ENCODE measurements around the gene FBXO31.

DNA sequence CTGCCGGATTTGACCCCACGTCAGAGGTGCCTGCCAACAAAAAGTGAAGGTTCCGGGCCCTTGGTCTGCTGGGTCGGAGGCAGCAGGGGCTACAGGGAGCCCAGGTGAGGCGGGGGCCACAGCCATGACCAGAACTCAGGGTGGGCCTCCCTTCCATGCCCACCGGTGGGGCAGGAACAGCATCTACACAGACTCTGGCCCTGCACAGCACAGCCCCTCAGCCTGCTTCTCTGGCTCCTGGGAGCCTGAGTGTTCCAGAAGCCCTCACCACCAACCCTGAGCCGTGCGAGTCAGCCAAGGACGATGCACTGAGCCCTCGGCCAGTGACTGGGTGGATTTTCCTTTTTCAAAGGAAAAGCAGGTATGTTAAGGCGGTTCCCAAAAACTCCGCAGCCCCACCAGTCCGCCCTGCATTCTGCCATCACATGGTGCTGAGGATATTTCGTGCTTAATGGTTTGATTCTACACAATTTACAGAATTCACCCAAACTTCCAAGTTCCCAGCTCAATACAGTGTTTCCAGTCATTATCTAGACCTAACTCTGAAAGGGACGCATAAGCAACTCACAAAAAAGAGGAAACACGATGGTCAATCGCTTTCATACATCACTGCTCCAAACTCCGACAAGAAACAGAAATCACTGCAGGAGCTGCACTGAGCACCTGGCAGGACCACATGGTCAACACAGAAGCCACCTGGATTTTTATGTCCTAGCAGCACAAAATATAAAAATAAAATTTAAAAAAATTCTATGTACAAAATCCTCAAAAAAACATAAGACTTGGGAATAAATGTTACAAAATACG is 46.9 kb downstream of the FBXO31 start:
- no peak for TF ChIP-seq CEBPB (IDR thresholded peaks at IDR 0.05; ENCODE audit: low read depth, low read length)
- TF ChIP-seq TAF1 (IDR thresholded peaks at IDR 0.05; ENCODE audit: low read depth, low read length), result no peak
- no peak for TF ChIP-seq YY1 (IDR thresholded peaks at IDR 0.05; ENCODE audit: low read depth, low read length)
- TF ChIP-seq POLR2A (IDR thresholded peaks at IDR 0.05; ENCODE audit: control extremely low read depth in 1 of 2, low read depth in 2 of 2, low read length in 2 of 2), result no peak
- TF ChIP-seq CTCF (IDR thresholded peaks at IDR 0.05; ENCODE audit: control extremely low read depth in 1 of 3, insufficient read depth in 1 of 3, low read depth in 1 of 3, low read length in 3 of 3), result no peak
- TF ChIP-seq EP300 (IDR thresholded peaks at IDR 0.05; ENCODE audit: borderline replicate concordance in 1 of 2, low read depth in 2 of 2, low read length in 2 of 2), result no peak
- TF ChIP-seq ATF3 (IDR thresholded peaks at IDR 0.05; ENCODE audit: insufficient read depth, low read depth, low read length), result no peak
- TF ChIP-seq JUND (IDR thresholded peaks at IDR 0.05; ENCODE audit: low read length), result no peak
- TF ChIP-seq RAD21 (IDR thresholded peaks at IDR 0.05 in 1 of 2, conservative IDR thresholded peaks at IDR 0.05 in 1 of 2; ENCODE audit: low read depth in 2 of 2, low read length in 2 of 2), result no peak
- no peak for TF ChIP-seq POLR2AphosphoS5 (IDR thresholded peaks at IDR 0.05; ENCODE audit: low read depth, low read length)
- TF ChIP-seq NRF1 (IDR thresholded peaks at IDR 0.05; ENCODE audit: low read depth, low read length), result no peak
- TF ChIP-seq BRCA1 (IDR thresholded peaks at IDR 0.05; ENCODE audit: low read depth, low read length), result no peak
- no peak for TF ChIP-seq CREB1 (IDR thresholded peaks at IDR 0.05)

Measured in H1 (cell line).